Ovary (tissue), 3 donors: ENCODE results near the gene GPR150.

Experiments
- CTCF ChIP-seq, 3 donors: fragments of 450-650 bp in 2 of 3; fragments of 200-600 bp in 1 of 3; IDR thresholded peaks; one replicate each; pipeline versions ENCODE4 v1.5.1 to v1.8.0; 2016 to 2022; ENCODE audit warnings: antibody characterized with exemption in 3 of 3, mild to moderate bottlenecking in 1 of 3
- POLR2A ChIP-seq: fragments of 450-650 bp; IDR thresholded peaks from one replicate; pipeline ENCODE4 v1.6.1; 2017; ENCODE audit warnings: antibody characterized with exemption, mild to moderate bottlenecking, moderate library complexity
- donor health status: DM: no; HTN: no; CAD: no.

GRCh38 chr5:95633671-95634070, 13.8 kb downstream of the GPR150 start:
- TF ChIP-seq CTCF (IDR thresholded peaks at IDR 0.05): no peak
- no peak for TF ChIP-seq POLR2A
